K562 (cell line): ENCODE results near the gene TYRP1. TPM values are rescaled to one million over a fixed set of nuclear protein-coding genes. Genes with fewer than 3 reads are reported as not detected.

ENCODE experiments used
- ATAC-seq: fragments of 200-7000 bp; cut with Tn5 transposase; 3 replicates; pipeline ENCODE4 v1.9.1; 2020; ENCODE audit warnings: moderate library complexity
- BruUV-seq: library from RNA; stranded (reverse); fragments of 400-500 nt; replicated peaks from 2 replicates; lab custom pipeline; 2021; lab: Mats Ljungman, UMichigan
- CTCF ChIA-PET: fragments of 300-600 bp; formaldehyde crosslinking; extraction: SDS; loops from one replicate; lab custom pipeline; 2021; ENCODE audit warnings: low intra/inter-chr PET ratio; lab: Yijun Ruan, JAX
- POLR2A ChIA-PET: fragments of 300-600, 350-650 bp; sonication (Branson Sonifier 250); formaldehyde crosslinking; extraction: SDS; loops from one replicate; lab custom pipeline; 2021; ENCODE audit warnings: antibody characterized with exemption, inconsistent platforms; lab: Yijun Ruan, JAX
- DNase-seq, 4 experiments: peaks; one replicate each; pipeline versions ENCODE4 v3.0.0 to v3.0.0-alpha.2; 2011 to 2018; ENCODE audit warnings: low spot score in 3 of 4, mixed read lengths in 3 of 4; ENCODE audit errors: extremely low read depth in 1 of 4
- FAIRE-seq: peaks from 2 replicates; lab custom pipeline; 2011; peaks lifted over from hg19 to GRCh38; lab: Jason Lieb, UNC
- H2AFZ ChIP-seq: 2 replicates; pipeline ENCODE4 v1.6.0; 2011; ENCODE audit warnings: low read depth, low read length, control low read depth, inconsistent platforms
- H3K27ac ChIP-seq: fragments of 200-600 bp; 3 replicates; pipeline ENCODE4 v1.8.0; 2011; ENCODE audit warnings: low read depth, mild to moderate bottlenecking, control low read depth, inconsistent platforms, low read length, moderate library complexity, mixed read lengths; ENCODE audit errors: extremely low read depth
- H3K27me3 ChIP-seq, 2 experiments: fragments of 300-600 bp in 1 of 2; 2 replicates in 1 of 2; 3 replicates in 1 of 2; pipeline versions ENCODE4 v1.6.0 to v1.8.0; 2011; ENCODE audit warnings: inconsistent platforms in 2 of 2, low read length in 2 of 2, mild to moderate bottlenecking in 1 of 2, mixed read lengths in 1 of 2, moderate library complexity in 1 of 2; ENCODE audit not compliant: control insufficient read depth in 2 of 2, insufficient read depth in 2 of 2
- H3K36me3 ChIP-seq: fragments of 300-600 bp; 3 replicates; pipeline ENCODE4 v1.8.0; 2011; ENCODE audit warnings: mild to moderate bottlenecking, low read length, inconsistent platforms; ENCODE audit not compliant: control insufficient read depth, insufficient read depth
- H3K4me1 ChIP-seq, 2 experiments: fragments of 200-600 bp in 1 of 2; replicated peaks in 1 of 2; 2 replicates in 1 of 2; 3 replicates in 1 of 2; pipeline versions ENCODE4 v1.5.1 to v1.8.0; 2011; ENCODE audit warnings: inconsistent platforms in 2 of 2, low read length in 2 of 2, mild to moderate bottlenecking in 1 of 2, mixed read lengths in 1 of 2, moderate library complexity in 1 of 2; ENCODE audit not compliant: control insufficient read depth in 2 of 2, insufficient read depth in 2 of 2
- H3K4me2 ChIP-seq: 2 replicates; pipeline ENCODE4 v1.6.1; 2011; ENCODE audit warnings: low read length, control low read depth, inconsistent platforms, mixed read lengths; ENCODE audit not compliant: insufficient read depth
- H3K4me3 ChIP-seq: fragments of 200-600 bp; sonication (generic), shearing (Covaris generic); 2 replicates; pipeline ENCODE4 v1.5.1; 2016; ENCODE audit warnings: control low read depth, inconsistent platforms
- H3K79me2 ChIP-seq: fragments of 200-600 bp; 3 replicates; pipeline ENCODE4 v1.8.0; 2011; ENCODE audit warnings: low read length, inconsistent platforms; ENCODE audit not compliant: control insufficient read depth, insufficient read depth
- H3K9ac ChIP-seq, 2 experiments: 2 replicates each; pipeline versions ENCODE4 v1.6.0 to v1.6.1; 2011; ENCODE audit warnings: low read depth in 2 of 2, low read length in 2 of 2, control low read depth in 1 of 2, inconsistent platforms in 1 of 2, mild to moderate bottlenecking in 1 of 2, mixed read lengths in 1 of 2; ENCODE audit not compliant: insufficient read depth in 1 of 2
- H3K9me1 ChIP-seq: one replicate; pipeline ENCODE4 v1.6.0; 2011; ENCODE audit warnings: inconsistent platforms, mild to moderate bottlenecking, low read length, moderate library complexity; ENCODE audit not compliant: control insufficient read depth, insufficient read depth
- H3K9me3 ChIP-seq: replicated peaks from 2 replicates; pipeline ENCODE4 v1.5.1; 2011; ENCODE audit warnings: low read depth, low read length, inconsistent platforms; ENCODE audit not compliant: control insufficient read depth, insufficient read depth
- H4K20me1 ChIP-seq: replicated peaks from 2 replicates; pipeline ENCODE4 v1.6.1; 2011; ENCODE audit warnings: low read length, inconsistent platforms, mixed read lengths; ENCODE audit not compliant: control insufficient read depth, insufficient read depth
- GTF2E2 ChIP-seq: fragments of 200-800 bp; sonication (Bioruptor generic); IDR thresholded peaks from 2 replicates; pipeline ENCODE4 v1.6.1; 2016; ENCODE audit warnings: missing genetic modification characterization, missing compliant biosample characterization
- IRF2 ChIP-seq: sonication (generic); formaldehyde crosslinking; IDR thresholded peaks from 2 replicates; pipeline ENCODE4 v1.8.1; 2022; ENCODE audit warnings: mild to moderate bottlenecking, missing genetic modification reagents
- NR2F6 ChIP-seq: fragments of 450-650 bp; formaldehyde crosslinking; IDR thresholded peaks from 2 replicates; pipeline ENCODE4 v1.4.0; 2020; ENCODE audit warnings: mild to moderate bottlenecking
- PATZ1 ChIP-seq: fragments of 250-450 bp; sonication (Bioruptor Pico); IDR thresholded peaks from 2 replicates; pipeline ENCODE4 v1.5.0; 2020; ENCODE audit warnings: mild to moderate bottlenecking, borderline replicate concordance
- SIN3B ChIP-seq: fragments of 450-650 bp; IDR thresholded peaks from 2 replicates; pipeline ENCODE4 v1.6.1; 2017; ENCODE audit warnings: low read depth, mild to moderate bottlenecking, moderate library complexity
- STAT5A ChIP-seq: IDR thresholded peaks from 2 replicates; pipeline ENCODE4 v1.6.1; 2012; ENCODE audit warnings: low read length, inconsistent platforms, borderline replicate concordance
- TEAD4 ChIP-seq, 2 experiments: sonication (generic) in 1 of 2; formaldehyde crosslinking in 1 of 2; IDR thresholded peaks; 2 replicates each; pipeline versions ENCODE4 v1.6.1 to v1.8.0; 2012 to 2022; ENCODE audit warnings: borderline replicate concordance in 1 of 2, inconsistent platforms in 1 of 2, low read length in 1 of 2, mild to moderate bottlenecking in 1 of 2, missing genetic modification reagents in 1 of 2
- USF1 ChIP-seq: sonication (generic); formaldehyde crosslinking; IDR thresholded peaks from 2 replicates; pipeline ENCODE4 v1.9.0; 2022; ENCODE audit warnings: mild to moderate bottlenecking, missing genetic modification reagents
- ZNF280B ChIP-seq: fragments of 250-450 bp; sonication (Bioruptor Pico); IDR thresholded peaks from 2 replicates; pipeline ENCODE4 v1.5.1; 2021; ENCODE audit warnings: mild to moderate bottlenecking
- ZNF384 ChIP-seq: IDR thresholded peaks from 2 replicates; pipeline ENCODE4 v1.6.1; 2012; ENCODE audit warnings: low read depth, low read length, improper control_type of control experiment
- ZNF707 ChIP-seq: fragments of 250-450 bp; sonication (Bioruptor Pico); conservative IDR thresholded peaks from 2 replicates; pipeline ENCODE4 v1.8.0; 2022; ENCODE audit warnings: inconsistent platforms, mild to moderate bottlenecking, moderate library complexity
- WGBS: fragments of 100-300 bp; shearing (Covaris generic); methylation state at CpG from one replicate; pipeline ENCODE4 v1.1.6; 2016; ENCODE audit warnings: low coverage, mixed read lengths; ENCODE audit not compliant: insufficient coverage; ENCODE audit errors: missing lambda C conversion rate; 5-methylcytosine and 5-hydroxymethylcytosine counted together
- in situ Hi-C: fragments of 300-500 bp; cut with MboI; formaldehyde crosslinking; loops from 4 replicates; pipeline ENCODE4 v1.15.0; 2018; ENCODE audit warnings: inconsistent platforms, mixed read lengths
- intact Hi-C: fragments of 100-400 bp; cut with micrococcal nuclease; formaldehyde crosslinking; loops from 2 replicates; pipeline ENCODE4 v1.14.2; 2022
- polyA plus RNA-seq, 8 experiments: library from polyadenylated mRNA; depleted of rRNA in 4 of 8; stranded (reverse) in 5 of 8; unstranded in 3 of 8; fragments of >200 nt; fragmentation: Nextera tagmentation in 2 of 8; fragmentation: Illumina TruSeq in 1 of 8; extraction: Ambion mirVana in 2 of 8; extraction: Trizol in 1 of 8; gene quantifications; 2 replicates each; pipeline versions ENCODE4 v1.2.1 to v1.2.3, GENCODE V29; 2011 to 2014; ENCODE audit warnings: inconsistent platforms in 1 of 8, missing spikeins in 1 of 8
- total RNA-seq, 7 experiments: library from RNA; depleted of rRNA in 6 of 7; stranded (reverse); fragments of >200 nt in 6 of 7; fragmentation: Illumina TruSeq in 2 of 7; extraction: Trizol in 2 of 7; gene quantifications; 2 replicates each; pipeline versions ENCODE4 v1.2.1 to v1.2.3, GENCODE V29; 2011 to 2021; ENCODE audit warnings: low replicate concordance in 1 of 7

The TYRP1 gene
- total and polyA plus RNA-seq, 9 of the 15 experiments (the other 6 are each of a cell fraction or from before 2014, with no cell fraction given) = not detected

- no peak for DNase-seq
- H2AFZ ChIP-seq = no peak overlapping the region
- no peak overlapping the region for H3K4me2 ChIP-seq
- no peak for TF ChIP-seq ZNF707 (CRISPR knock-in tag)
- no peak for TF ChIP-seq STAT5A
- TF ChIP-seq IRF2 (CRISPR knock-in tag) = no peak
- no peak for TF ChIP-seq NR2F6 (CRISPR knock-in tag)
- no peak for TF ChIP-seq ZNF280B (CRISPR knock-in tag)
- 4% methylated on average over 3 of the region's 3 CpGs for WGBS
- FAIRE-seq = no peak
- no peak overlapping the region for H3K4me3 ChIP-seq
- no peaks in the 10 kb centered on the region for H3K36me3 ChIP-seq
- no peaks in the 10 kb centered on the region for H4K20me1 ChIP-seq
- ChIA-PET CTCF (no interaction called here), POLR2A (no interaction called here)
- intact Hi-C loops (no loop called here), in situ Hi-C loops (no loop called here)
- H3K27me3 ChIP-seq = no peaks in the 10 kb centered on the region
- no TSS peak for BruUV-seq
- no peaks in the 10 kb centered on the region for H3K9me1 ChIP-seq
- no peaks in the 10 kb centered on the region for H3K4me1 ChIP-seq
- H3K79me2 ChIP-seq = no peaks in the 10 kb centered on the region
- no peak for ATAC-seq
- no peak overlapping the region for H3K9ac ChIP-seq
- no peaks in the 10 kb centered on the region for H3K9me3 ChIP-seq
- H3K27ac ChIP-seq = no peak overlapping the region
Measured at GRCh38 chr9:12667892-12668291, 25.3 kb upstream of the TYRP1 start.

DNA sequence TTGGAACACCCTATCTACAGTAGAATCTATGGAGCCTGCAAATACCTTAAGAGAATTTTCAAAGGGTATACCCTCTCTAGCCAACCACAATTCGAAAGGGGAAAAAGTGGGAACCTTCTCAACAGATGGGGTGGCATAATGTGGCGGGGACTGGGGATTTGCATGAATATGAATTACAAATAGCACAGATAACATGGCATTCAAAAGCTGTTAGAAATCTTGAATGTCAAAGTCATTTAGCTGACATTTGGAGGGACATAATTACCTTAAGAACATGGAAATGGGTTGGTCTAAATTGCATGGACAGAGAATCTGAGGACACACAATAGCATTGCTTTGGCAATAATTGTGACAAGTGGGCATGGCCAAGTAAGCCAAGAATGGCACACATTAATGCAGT is 23.2 kb upstream of the TYRP1 start:
- H3K79me2 ChIP-seq = no peaks in the 10 kb centered on the region
- no peaks in the 10 kb centered on the region for H4K20me1 ChIP-seq
- H2AFZ ChIP-seq = no peak overlapping the region
- FAIRE-seq (no peak), ATAC-seq (no peak), DNase-seq (no peak)
- no peak overlapping the region for H3K4me3 ChIP-seq
- intact Hi-C loops = no loop called here
- in situ Hi-C loops = no loop called here
- no peaks in the 10 kb centered on the region for H3K9me3 ChIP-seq
- no peak overlapping the region for H3K27ac ChIP-seq
- H3K36me3 ChIP-seq = no peaks in the 10 kb centered on the region
- 0% methylated on average over 2 of the region's 2 CpGs for WGBS
- H3K4me2 ChIP-seq = no peak overlapping the region
- H3K9me1 ChIP-seq = no peaks in the 10 kb centered on the region
- H3K9ac ChIP-seq = no peak overlapping the region
- no peaks in the 10 kb centered on the region for H3K27me3 ChIP-seq
- ChIA-PET CTCF (no interaction called here), POLR2A (no interaction called here)
- BruUV-seq = no TSS peak
- H3K4me1 ChIP-seq = no peaks in the 10 kb centered on the region
- TF ChIP-seq SIN3B (no peak), TEAD4 (IDR thresholded peaks at IDR 0.05; ENCODE audit: low read length) (no peak), TEAD4 (CRISPR knock-in tag; IDR thresholded peaks at IDR 0.05; ENCODE audit: borderline replicate concordance) (no peak), GTF2E2 (tag) (no peak), ZNF384 (no peak), PATZ1 (CRISPR knock-in tag) (no peak), USF1 (CRISPR knock-in tag) (no peak)
